Glutamatergic neuron (in vitro differentiated cells): ENCODE data around the gene UGT1A7. TPM values are rescaled to one million over a fixed set of nuclear protein-coding genes. Genes with fewer than 3 reads are reported as not detected.

Experiments
- DNase-seq: peaks from one replicate; pipeline ENCODE4 v3.0.0; 2022
- H3K27ac Mint-ChIP-seq: one replicate; pipeline ENCODE4 v1.8.0; 2020; ENCODE audit warnings: mild to moderate bottlenecking, mixed read lengths, inconsistent platforms; ENCODE audit not compliant: unreplicated experiment
- H3K27me3 Mint-ChIP-seq: one replicate; pipeline ENCODE4 v1.8.0; 2020; ENCODE audit warnings: mild to moderate bottlenecking, moderate library complexity, mixed read lengths, inconsistent platforms; ENCODE audit not compliant: unreplicated experiment
- H3K36me3 Mint-ChIP-seq: one replicate; pipeline ENCODE4 v1.8.0; 2020; ENCODE audit warnings: mild to moderate bottlenecking, mixed read lengths, inconsistent platforms; ENCODE audit not compliant: unreplicated experiment
- H3K4me1 Mint-ChIP-seq: one replicate; pipeline ENCODE4 v1.8.0; 2020; ENCODE audit warnings: mild to moderate bottlenecking, low read depth, mixed read lengths, inconsistent platforms; ENCODE audit not compliant: unreplicated experiment
- H3K4me3 Mint-ChIP-seq: one replicate; pipeline ENCODE4 v1.8.0; 2020; ENCODE audit warnings: mild to moderate bottlenecking, mixed read lengths, inconsistent platforms; ENCODE audit not compliant: unreplicated experiment
- H3K9me3 Mint-ChIP-seq: one replicate; pipeline ENCODE4 v1.8.0; 2020; ENCODE audit warnings: mild to moderate bottlenecking, moderate library complexity, mixed read lengths, inconsistent platforms; ENCODE audit not compliant: unreplicated experiment
- CTCF ChIP-seq: fragments of 200-600 bp; sonication (generic); IDR thresholded peaks from one replicate; pipeline ENCODE4 v1.5.0; 2021; ENCODE audit not compliant: partially characterized antibody, unreplicated experiment
- total RNA-seq: library from RNA; stranded (reverse); fragmentation: NEBNext Ultra II Directional; extraction: Animal tissue kit (Norgen Biotek cat#: 25700); gene quantifications from one replicate; pipeline ENCODE4 v1.2.1, GENCODE V29; 2021; ENCODE audit not compliant: unreplicated experiment

UGT1A7 gene
- total RNA-seq, 1 donor from 2014 or later, result not detected

GRCh38 chr2:233766416-233766815 lies 84.7 kb downstream of the UGT1A7 start:
- no peak for TF ChIP-seq CTCF
- Mint-ChIP-seq H3K9me3 (no peaks in the 10 kb centered on the region), H3K36me3 (no peaks in the 10 kb centered on the region)

GRCh38 chr2:233768076-233768475 lies 86.4 kb downstream of the UGT1A7 start:
- no peaks in the 10 kb centered on the region for H3K4me1 Mint-ChIP-seq
- no peaks in the 10 kb centered on the region for H3K9me3 Mint-ChIP-seq
- no peak overlapping the region for H3K4me3 Mint-ChIP-seq
- no peak for DNase-seq
- no peak overlapping the region for H3K27ac Mint-ChIP-seq
- H3K27me3 Mint-ChIP-seq, result no peaks in the 10 kb centered on the region
- TF ChIP-seq CTCF, result no peak
- H3K36me3 Mint-ChIP-seq, result no peaks in the 10 kb centered on the region

More at GRCh38 chr2:233766416-233766815, 84.7 kb downstream of the UGT1A7 start:
- H3K27ac Mint-ChIP-seq, result no peak overlapping the region
- H3K27me3 Mint-ChIP-seq, result no peaks in the 10 kb centered on the region
- H3K4me3 Mint-ChIP-seq, result no peak overlapping the region
- DNase-seq, result no peak
- H3K4me1 Mint-ChIP-seq, result no peaks in the 10 kb centered on the region

- Mint-ChIP-seq H3K4me3 (no peak overlapping the region), H3K27me3 (no peaks in the 10 kb centered on the region), H3K4me1 (no peaks in the 10 kb centered on the region), H3K9me3 (no peaks in the 10 kb centered on the region), H3K27ac (no peak overlapping the region), H3K36me3 (no peaks in the 10 kb centered on the region)
- no peak for TF ChIP-seq CTCF
- no peak for DNase-seq
Measured at GRCh38 chr2:233769260-233769659, 87.6 kb downstream of the UGT1A7 start.

- Mint-ChIP-seq H3K27ac (no peak overlapping the region), H3K4me3 (no peak overlapping the region), H3K9me3 (no peaks in the 10 kb centered on the region), H3K36me3 (peaks cover 12% of the 10 kb centered on the region), H3K4me1 (no peaks in the 10 kb centered on the region), H3K27me3 (no peaks in the 10 kb centered on the region)
- no peak for DNase-seq
- no peak for TF ChIP-seq CTCF
Measured at GRCh38 chr2:233772153-233772552, 90.5 kb downstream of the UGT1A7 start.

- H3K9me3 Mint-ChIP-seq, result no peaks in the 10 kb centered on the region
- no peaks in the 10 kb centered on the region for H3K4me1 Mint-ChIP-seq
- TF ChIP-seq CTCF, result no peak
- no peaks in the 10 kb centered on the region for H3K27me3 Mint-ChIP-seq
- DNase-seq, result no peak
- H3K27ac Mint-ChIP-seq, result no peak overlapping the region
- H3K4me3 Mint-ChIP-seq, result no peak overlapping the region
- peaks cover 12% of the 10 kb centered on the region for H3K36me3 Mint-ChIP-seq
Measured at GRCh38 chr2:233772583-233772982, 90.9 kb downstream of the UGT1A7 start.
